Measurements from ENCODE around the gene SPATC1L. TPM values are rescaled to one million over a fixed set of nuclear protein-coding genes. Genes with fewer than 3 reads are reported as not detected.
"Not testable (repeated sequence)": the region's sequence is repeated elsewhere in the genome, so short reads cannot be mapped to it uniquely, and the experiment has no call there.

Gene SPATC1L
- total RNA-seq, 1 donor from 2014 or later: 1.1 TPM

DNA sequence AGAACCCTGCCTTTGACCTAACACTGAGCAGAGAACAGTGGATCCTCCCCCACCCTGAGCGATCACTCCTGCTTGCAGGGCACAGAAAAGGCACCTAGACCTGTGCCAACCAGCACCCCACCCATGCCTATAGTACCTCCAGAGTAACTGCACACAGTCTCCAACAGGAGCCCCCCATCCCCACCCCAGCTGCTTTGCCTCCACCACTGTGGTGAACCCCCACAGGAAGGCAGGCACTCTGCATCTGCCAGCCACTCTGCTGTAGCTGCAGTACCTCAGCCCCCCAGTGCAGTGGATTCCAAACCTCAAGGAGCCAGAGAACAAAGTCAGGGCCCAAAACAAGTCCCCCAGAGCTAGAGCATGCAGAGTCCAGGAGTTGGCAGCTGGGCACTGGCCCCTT lies 10.7 kb downstream of the SPATC1L start:
- no peak for FAIRE-seq
- Histone ChIP-seq H3K4me3 (ENCODE audit: low read depth, low read length) (no peak overlapping the region), H3K36me3 (ENCODE audit: control insufficient read depth, insufficient read depth, low read length) (no peaks in the 10 kb centered on the region), H3K27me3 (ENCODE audit: control insufficient read depth, insufficient read depth, low read length) (no peaks in the 10 kb centered on the region)
- DNase-seq (ENCODE audit: low read depth): no peak
- TF ChIP-seq, protein P1, sequence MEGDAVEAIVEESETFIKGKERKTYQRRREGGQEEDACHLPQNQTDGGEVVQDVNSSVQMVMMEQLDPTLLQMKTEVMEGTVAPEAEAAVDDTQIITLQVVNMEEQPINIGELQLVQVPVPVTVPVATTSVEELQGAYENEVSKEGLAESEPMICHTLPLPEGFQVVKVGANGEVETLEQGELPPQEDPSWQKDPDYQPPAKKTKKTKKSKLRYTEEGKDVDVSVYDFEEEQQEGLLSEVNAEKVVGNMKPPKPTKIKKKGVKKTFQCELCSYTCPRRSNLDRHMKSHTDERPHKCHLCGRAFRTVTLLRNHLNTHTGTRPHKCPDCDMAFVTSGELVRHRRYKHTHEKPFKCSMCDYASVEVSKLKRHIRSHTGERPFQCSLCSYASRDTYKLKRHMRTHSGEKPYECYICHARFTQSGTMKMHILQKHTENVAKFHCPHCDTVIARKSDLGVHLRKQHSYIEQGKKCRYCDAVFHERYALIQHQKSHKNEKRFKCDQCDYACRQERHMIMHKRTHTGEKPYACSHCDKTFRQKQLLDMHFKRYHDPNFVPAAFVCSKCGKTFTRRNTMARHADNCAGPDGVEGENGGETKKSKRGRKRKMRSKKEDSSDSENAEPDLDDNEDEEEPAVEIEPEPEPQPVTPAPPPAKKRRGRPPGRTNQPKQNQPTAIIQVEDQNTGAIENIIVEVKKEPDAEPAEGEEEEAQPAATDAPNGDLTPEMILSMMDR (IDR thresholded peaks at IDR 0.05; ENCODE audit: insufficient read depth, low read length, severe bottlenecking): no peak

DNA sequence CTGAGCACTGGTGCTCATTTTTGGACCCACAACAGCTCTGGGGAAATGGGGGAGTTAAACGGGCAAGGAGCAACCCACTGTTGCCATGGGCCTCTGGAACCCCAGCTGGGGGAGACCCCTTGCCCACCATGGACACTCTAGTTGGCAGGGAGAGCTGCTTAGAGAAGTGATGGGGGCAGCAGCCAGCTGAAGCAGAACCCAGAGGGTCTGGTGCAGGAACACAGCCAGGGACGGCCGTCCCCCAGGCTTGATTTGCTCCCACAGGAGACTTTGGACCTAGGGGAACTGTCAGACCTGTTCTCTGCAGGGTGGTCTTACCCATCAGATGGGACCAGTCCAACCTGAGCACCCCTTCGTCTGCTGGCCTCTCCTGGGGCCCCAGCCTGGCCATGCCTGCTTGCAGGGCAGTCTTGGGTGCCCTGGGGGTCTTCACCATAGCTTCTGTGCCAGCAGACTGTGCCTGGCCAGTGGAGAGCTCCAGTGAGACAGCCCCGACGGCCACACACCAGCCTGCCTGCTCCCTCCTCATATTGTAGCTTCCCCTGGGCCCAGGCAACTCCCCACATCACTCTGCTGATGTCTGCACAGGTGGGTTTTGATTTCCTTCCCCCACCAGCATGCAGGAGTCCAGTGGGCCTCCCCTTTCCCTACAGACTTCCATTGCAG lies 11.3 kb downstream of the SPATC1L start:
- FAIRE-seq: no peak
- DNase-seq (ENCODE audit: low read depth): no peak
- H3K27me3 ChIP-seq (ENCODE audit: control insufficient read depth, insufficient read depth, low read length): no peaks in the 10 kb centered on the region

DNA sequence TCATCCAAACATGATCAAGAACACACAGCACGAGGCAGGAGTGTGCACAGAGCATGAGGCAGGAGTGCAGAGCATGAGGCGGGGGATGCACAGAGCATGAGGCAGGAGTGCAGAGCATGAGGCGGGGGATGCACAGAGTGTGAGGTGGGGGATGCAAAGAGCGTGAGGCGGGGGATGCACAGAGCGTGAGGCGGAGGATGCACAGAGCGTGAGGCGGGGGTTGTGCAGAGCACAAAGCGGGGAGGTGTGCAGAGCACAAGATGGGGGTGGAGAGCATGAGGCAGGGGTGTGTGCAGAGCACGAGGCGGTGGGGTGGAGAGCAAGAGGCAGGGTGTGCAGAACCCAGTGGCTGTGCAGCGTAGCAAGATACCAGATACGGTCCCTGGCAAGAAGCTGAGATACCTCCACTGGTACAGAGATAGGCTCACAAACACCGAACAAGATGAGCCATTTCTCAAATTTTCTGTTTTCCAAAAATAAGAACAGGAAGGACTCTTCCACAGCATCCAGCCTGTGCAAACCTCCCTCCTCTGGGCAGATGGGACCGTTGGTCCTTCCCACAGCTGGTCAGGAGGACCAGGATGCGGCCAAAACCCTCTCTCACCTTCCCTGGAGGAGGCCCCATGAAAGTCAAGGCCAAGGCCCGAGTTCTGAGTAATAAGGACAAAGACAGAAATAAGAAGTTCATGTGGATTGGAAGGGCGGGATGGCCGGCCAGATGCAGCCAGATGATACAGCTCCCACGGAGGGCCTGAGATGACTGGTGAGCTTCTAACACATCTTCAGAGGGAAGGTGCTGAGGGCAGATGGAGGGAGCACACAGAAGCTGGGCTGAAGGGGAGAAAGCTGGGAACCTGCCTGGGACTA lies 12.0 kb downstream of the SPATC1L start:
- H3K4me3 ChIP-seq (ENCODE audit: low read depth, low read length): no peak overlapping the region
- TF ChIP-seq, protein P1 (IDR thresholded peaks at IDR 0.05; ENCODE audit: insufficient read depth, low read length, severe bottlenecking): no peak
- no peaks in the 10 kb centered on the region for H3K27me3 ChIP-seq (ENCODE audit: control insufficient read depth, insufficient read depth, low read length)
- no peaks in the 10 kb centered on the region for H3K36me3 ChIP-seq (ENCODE audit: control insufficient read depth, insufficient read depth, low read length)
- FAIRE-seq (no peak), DNase-seq (ENCODE audit: low read depth) (no peak)

More for the DNA sequence above, 11.3 kb downstream of the SPATC1L start:
- H3K36me3 ChIP-seq (ENCODE audit: control insufficient read depth, insufficient read depth, low read length): no peaks in the 10 kb centered on the region
- H3K4me3 ChIP-seq (ENCODE audit: low read depth, low read length): no peak overlapping the region
- TF ChIP-seq, protein P1 (IDR thresholded peaks at IDR 0.05; ENCODE audit: insufficient read depth, low read length, severe bottlenecking): no peak

DNA sequence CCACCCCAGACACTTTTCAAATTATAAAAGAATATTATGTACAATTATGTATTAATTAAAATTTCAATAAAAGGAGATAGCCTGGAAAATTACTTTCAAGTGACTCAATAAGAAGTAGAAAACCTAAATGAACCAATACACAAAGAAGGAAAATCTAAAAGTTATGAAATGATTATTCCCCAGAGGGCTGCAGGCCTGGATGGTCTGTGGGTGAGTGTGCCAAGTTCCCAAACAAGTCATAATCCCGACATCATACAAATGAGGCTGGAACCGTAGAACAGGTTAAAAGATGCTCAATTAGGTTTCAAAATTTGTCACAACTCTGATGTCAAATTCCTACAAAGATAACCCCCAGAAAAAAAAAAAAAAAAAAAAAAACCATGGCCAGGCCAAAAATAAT lies 12.7 kb downstream of the SPATC1L start:
- FAIRE-seq (no peak), DNase-seq (ENCODE audit: low read depth) (no peak)
- TF ChIP-seq, protein P1 (IDR thresholded peaks at IDR 0.05; ENCODE audit: insufficient read depth, low read length, severe bottlenecking): no peak
- Histone ChIP-seq H3K4me3 (ENCODE audit: low read depth, low read length) (no peak overlapping the region), H3K36me3 (ENCODE audit: control insufficient read depth, insufficient read depth, low read length) (no peaks in the 10 kb centered on the region), H3K27me3 (ENCODE audit: control insufficient read depth, insufficient read depth, low read length) (no peaks in the 10 kb centered on the region)

DNA sequence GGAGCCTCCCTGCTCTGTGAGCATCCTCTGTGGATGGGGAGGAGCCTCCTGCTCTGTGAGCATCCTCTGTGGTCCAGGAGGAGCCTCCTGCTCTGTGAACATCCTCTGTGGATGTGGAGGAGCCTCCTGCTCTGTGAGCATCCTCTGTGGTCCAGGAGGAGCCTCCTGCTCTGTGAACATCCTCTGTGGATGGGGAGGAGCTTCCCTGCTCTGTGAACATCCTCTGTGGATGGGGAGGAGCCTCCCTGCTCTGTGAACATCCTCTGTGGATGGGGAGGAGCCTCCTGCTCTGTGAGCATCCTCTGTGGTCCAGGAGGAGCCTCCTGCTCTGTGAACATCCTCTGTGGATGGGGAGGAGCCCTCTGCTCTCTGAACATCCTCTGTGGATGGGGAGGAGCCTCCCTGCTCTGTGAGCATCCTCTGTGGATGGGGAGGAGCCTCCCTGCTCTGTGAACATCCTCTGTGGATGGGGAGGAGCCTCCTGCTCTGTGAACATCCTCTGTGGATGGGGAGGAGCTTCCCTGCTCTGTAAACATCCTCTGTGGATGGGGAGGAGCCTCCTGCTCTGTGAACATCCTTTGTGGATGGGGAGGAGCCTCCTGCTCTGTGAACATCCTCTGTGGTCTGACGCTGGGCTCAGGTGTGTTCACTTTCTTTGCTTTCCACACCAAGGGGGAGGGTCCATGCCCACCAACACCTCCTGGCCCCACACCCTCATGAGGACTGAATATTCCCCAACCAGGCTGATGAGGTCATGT lies 13.6 kb downstream of the SPATC1L start:
- not testable (repeated sequence) for H3K36me3 ChIP-seq (ENCODE audit: control insufficient read depth, insufficient read depth, low read length); FAIRE-seq; DNase-seq (ENCODE audit: low read depth); H3K27me3 ChIP-seq (ENCODE audit: control insufficient read depth, insufficient read depth, low read length); H3K4me3 ChIP-seq (ENCODE audit: low read depth, low read length)

All from bronchial epithelial cell (primary cell).